ENCODE data around the gene TLCD3A. TPM values are rescaled to one million over a fixed set of nuclear protein-coding genes. Genes with fewer than 3 reads are reported as not detected.
"Not testable (repeated sequence)": the region's sequence is repeated elsewhere in the genome, so short reads cannot be mapped to it uniquely, and the experiment has no call there.

TLCD3A gene
- total RNA-seq, 1 donor from 2014 or later = 36.3 TPM

DNA sequence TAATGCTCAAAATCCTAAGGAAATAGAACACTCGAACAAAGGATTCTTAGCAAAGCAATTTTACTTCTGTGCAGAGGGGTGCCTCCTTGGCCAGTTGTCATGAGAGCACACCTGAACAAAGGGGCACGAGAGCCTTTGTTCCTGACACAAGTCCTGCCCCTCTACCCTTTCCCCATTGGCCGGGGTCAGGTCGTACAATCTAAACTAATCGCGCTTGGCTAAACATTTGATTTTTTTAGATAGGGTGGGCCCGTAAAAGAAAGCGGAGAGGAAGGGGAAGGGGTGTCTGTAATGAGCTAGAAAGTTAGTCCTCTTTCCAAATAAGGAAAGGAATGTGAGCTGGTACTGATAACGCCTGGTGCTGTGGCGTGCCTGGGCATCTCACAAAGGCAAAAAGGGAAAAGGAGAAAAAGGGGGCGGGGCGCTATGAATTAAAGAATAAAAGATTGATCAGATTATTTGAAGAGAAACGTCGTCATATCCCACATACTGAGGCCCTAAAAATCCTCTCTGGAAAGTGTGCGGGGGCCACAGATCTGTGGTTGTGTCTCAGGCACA, 23.7 kb downstream of the TLCD3A start:
- peaks cover 11% of the 10 kb centered on the region for H3K4me1 Mint-ChIP-seq (ENCODE audit: low read depth)
- H3K27me3 Mint-ChIP-seq (ENCODE audit: insufficient read depth); DNase-seq (ENCODE audit: low spot score); H3K27ac Mint-ChIP-seq; H3K9me3 Mint-ChIP-seq; H3K4me3 Mint-ChIP-seq; intact Hi-C loops (cut with micrococcal nuclease): not testable (repeated sequence)
- H3K36me3 Mint-ChIP-seq (ENCODE audit: low read depth) = peaks cover 34% of the 10 kb centered on the region

DNA sequence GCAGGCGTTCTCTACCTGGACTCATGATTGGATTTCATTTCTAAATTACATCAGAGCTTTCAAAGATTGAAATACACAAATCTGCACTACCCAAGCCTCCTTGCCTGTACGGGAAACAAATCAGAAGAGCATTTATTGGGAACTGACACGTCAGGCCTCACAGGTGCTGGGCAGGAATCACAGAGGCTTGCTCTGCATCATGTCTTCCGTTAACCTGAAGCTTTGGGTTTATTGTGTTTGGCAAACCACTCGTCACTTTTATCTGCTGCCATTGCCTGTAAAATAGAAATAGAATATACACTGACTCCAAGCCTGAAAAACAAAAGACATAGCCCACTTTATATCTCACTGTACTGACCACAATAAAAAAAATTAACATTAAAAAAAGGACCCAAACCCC, 27.6 kb downstream of the TLCD3A start:
- H3K4me3 Mint-ChIP-seq = no peak overlapping the region
- no peak for DNase-seq (ENCODE audit: low spot score)
- no peak overlapping the region for H3K27ac Mint-ChIP-seq
- no peaks in the 10 kb centered on the region for H3K4me1 Mint-ChIP-seq (ENCODE audit: low read depth)
- H3K27me3 Mint-ChIP-seq (ENCODE audit: insufficient read depth) = no peaks in the 10 kb centered on the region
- intact Hi-C loops (cut with micrococcal nuclease) = no loop called here
- H3K36me3 Mint-ChIP-seq (ENCODE audit: low read depth) = peaks cover 39% of the 10 kb centered on the region
- H3K9me3 Mint-ChIP-seq = no peaks in the 10 kb centered on the region

DNA sequence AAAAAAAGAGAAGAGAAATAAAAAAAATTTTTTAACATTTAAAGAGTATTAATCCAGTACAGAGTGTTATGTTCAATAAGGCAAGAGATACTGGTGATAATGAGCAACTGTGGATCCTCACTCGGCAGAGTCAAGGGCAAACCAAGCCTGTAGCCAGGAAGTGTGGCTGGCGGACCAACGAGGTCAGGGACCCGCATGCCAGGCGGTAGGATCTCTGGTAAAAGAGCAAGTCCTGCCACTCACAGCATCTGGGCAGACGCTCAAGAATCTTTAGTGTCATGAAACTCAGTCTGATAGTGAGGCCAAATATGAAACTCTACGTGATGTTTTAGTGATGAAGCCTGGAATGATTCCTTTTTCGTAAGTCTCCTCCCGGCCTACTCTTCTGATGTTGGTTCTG, 28.0 kb downstream of the TLCD3A start:
- Mint-ChIP-seq H3K27ac (no peak overlapping the region), H3K27me3 (ENCODE audit: insufficient read depth) (no peaks in the 10 kb centered on the region), H3K4me1 (ENCODE audit: low read depth) (no peaks in the 10 kb centered on the region), H3K36me3 (ENCODE audit: low read depth) (peaks cover 43% of the 10 kb centered on the region), H3K9me3 (no peaks in the 10 kb centered on the region), H3K4me3 (no peak overlapping the region)
- intact Hi-C loops (cut with micrococcal nuclease) = no loop called here
- DNase-seq (ENCODE audit: low spot score) = no peak

DNA sequence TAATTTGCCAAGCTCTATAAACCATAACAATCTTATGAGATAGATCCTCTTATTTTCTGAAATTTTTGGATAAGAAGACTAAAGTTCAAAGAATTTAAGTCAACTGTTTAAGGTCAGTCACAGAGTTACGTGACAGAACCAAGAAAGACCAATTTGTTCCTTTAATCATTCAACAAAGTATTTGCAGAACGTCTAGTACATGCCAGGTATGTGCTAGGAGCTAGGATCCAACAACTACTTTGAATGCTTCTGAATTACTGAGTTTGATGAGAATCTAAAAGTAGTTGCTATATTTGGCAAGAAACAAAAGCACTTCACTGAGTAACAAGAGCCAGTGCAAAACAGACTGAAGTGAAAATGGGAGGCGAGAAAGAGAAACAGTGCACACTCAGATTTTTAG, 34.7 kb downstream of the TLCD3A start:
- intact Hi-C loops (cut with micrococcal nuclease) = no loop called here
- DNase-seq (ENCODE audit: low spot score) = no peak
- H3K4me1 Mint-ChIP-seq (ENCODE audit: low read depth) = no peaks in the 10 kb centered on the region
- no peak overlapping the region for H3K4me3 Mint-ChIP-seq
- peak overlapping the region; percentile 15 for H3K27ac Mint-ChIP-seq
- H3K36me3 Mint-ChIP-seq (ENCODE audit: low read depth) = peaks cover 44% of the 10 kb centered on the region
- H3K9me3 Mint-ChIP-seq = no peaks in the 10 kb centered on the region
- no peaks in the 10 kb centered on the region for H3K27me3 Mint-ChIP-seq (ENCODE audit: insufficient read depth)

DNA sequence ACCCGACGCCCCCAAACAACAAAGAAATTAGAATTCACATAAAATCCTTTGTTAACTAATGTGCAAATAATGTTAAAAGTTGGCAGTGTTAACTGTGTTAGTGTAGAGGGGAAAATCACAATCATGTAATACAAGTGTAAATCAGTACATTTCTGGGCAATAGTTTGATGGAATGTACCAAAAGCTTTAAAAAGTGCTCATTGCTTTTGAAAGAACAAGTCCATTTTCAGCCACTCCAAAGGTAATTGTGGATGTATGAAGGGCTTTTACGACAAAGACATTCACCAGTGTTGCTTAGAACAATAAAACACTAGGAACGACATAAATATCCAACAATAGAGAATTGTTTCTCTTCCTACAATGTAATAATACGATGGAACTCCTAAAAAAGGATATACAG, 40.6 kb downstream of the TLCD3A start:
- Mint-ChIP-seq H3K27ac (peak overlapping the region; percentile 40), H3K9me3 (no peaks in the 10 kb centered on the region), H3K27me3 (ENCODE audit: insufficient read depth) (no peaks in the 10 kb centered on the region), H3K4me1 (ENCODE audit: low read depth) (peaks cover 25% of the 10 kb centered on the region), H3K36me3 (ENCODE audit: low read depth) (peaks cover 70% of the 10 kb centered on the region), H3K4me3 (no peak overlapping the region)
- DNase-seq (ENCODE audit: low spot score) = no peak
- intact Hi-C loops (cut with micrococcal nuclease) = loop anchor here (1.0 to 2.0 kb wide), 2 partner anchors 9 to 20 kb away; partner anchors contain the start of genes GEMIN4, GLOD4 and MRM3

DNA sequence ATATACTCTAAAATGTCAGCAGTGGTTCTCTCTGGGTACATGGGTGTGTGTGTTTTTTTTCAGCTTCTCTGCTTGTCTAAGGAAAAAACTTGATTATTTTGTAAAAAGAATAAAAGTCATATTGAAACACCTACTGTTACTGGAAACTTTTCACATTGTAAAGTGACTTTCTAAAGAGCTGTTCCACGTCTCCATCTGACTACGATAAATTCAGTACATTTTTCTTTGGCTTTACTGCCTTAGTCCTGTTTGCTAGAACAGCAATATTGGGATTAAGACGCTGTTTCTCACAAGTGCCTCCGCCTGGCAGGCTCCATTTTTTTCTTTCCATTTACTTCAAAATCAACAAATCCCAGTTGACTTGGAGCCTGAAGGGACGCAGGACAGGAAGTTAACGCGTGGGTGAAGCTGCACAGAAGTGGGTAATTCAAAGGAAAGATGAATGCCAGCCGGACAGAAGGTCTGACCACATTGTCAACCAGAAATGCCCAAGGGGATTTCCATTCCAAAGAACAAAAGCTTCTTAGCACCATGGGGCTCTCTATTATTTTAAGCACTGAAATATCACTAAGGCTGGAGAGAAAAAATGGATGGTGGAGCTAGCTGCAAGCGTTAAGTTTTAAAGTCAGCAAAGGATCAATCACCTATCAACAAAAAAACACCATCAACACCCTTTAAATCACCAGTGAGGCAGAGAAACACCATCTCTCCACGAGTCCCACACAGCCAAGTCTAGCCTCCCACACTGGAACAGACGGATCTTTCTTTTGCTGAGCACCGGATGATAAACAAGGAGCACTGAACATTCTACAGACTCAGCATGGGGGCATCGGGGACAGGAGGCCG, 41.3 kb downstream of the TLCD3A start:
- intact Hi-C loops (cut with micrococcal nuclease) = loop anchor here (1.0 to 2.0 kb wide), 2 partner anchors 9 to 21 kb away; partner anchors contain the start of genes GEMIN4, GLOD4 and MRM3
- Mint-ChIP-seq H3K4me3 (peak overlapping the region; percentile 52), H3K27me3 (ENCODE audit: insufficient read depth) (no peaks in the 10 kb centered on the region), H3K9me3 (no peaks in the 10 kb centered on the region), H3K36me3 (ENCODE audit: low read depth) (peaks cover 72% of the 10 kb centered on the region), H3K4me1 (ENCODE audit: low read depth) (peaks cover 25% of the 10 kb centered on the region), H3K27ac (peak overlapping the region; percentile 92)
- DNase-seq (ENCODE audit: low spot score) = no peak

DNA sequence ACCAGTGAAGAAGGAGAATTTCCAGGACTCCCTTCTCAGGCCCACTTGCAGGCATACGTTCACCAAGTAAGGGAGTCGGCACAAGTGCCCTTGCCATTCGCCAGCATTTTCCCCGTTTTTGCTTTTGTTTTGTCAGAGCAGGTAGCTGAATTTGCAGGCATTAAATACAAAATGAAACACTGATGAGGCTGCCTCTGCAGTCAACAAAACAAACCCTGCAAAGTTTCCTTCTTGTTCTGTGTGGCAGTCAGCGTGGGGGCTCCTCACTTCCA, 41.9 kb downstream of the TLCD3A start:
- peak overlapping the region; percentile 52 for H3K4me3 Mint-ChIP-seq
- no peak for DNase-seq (ENCODE audit: low spot score)
- H3K27ac Mint-ChIP-seq = peak overlapping the region; percentile 92
- intact Hi-C loops (cut with micrococcal nuclease) = no loop called here
- H3K27me3 Mint-ChIP-seq (ENCODE audit: insufficient read depth) = no peaks in the 10 kb centered on the region
- H3K36me3 Mint-ChIP-seq (ENCODE audit: low read depth) = peaks cover 71% of the 10 kb centered on the region
- H3K9me3 Mint-ChIP-seq = no peaks in the 10 kb centered on the region
- H3K4me1 Mint-ChIP-seq (ENCODE audit: low read depth) = peaks cover 25% of the 10 kb centered on the region

DNA sequence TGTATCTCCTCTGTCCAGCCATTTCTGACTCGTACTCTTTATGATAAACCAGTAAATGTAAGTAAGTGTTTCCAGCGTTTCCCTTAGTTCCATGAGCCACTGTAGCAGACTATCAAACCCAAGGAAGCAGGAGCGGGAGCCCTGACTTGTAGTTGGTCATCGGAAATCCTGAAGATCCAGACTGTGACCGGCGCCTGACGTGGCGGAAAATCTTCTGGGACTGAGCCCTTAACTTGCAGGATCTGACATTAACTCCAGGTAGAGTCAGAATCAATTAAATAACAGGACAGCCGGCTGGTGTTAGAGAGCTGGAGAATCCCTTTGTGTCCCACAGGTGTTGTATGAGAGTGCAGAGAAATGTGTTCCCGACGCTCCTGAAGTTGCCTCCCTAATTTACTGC, 45.7 kb downstream of the TLCD3A start:
- intact Hi-C loops (cut with micrococcal nuclease) = no loop called here
- Mint-ChIP-seq H3K36me3 (ENCODE audit: low read depth) (peaks cover 50% of the 10 kb centered on the region), H3K4me1 (ENCODE audit: low read depth) (peaks cover 39% of the 10 kb centered on the region), H3K4me3 (no peak overlapping the region), H3K27ac (no peak overlapping the region), H3K27me3 (ENCODE audit: insufficient read depth) (no peaks in the 10 kb centered on the region), H3K9me3 (no peaks in the 10 kb centered on the region)
- no peak for DNase-seq (ENCODE audit: low spot score)

DNA sequence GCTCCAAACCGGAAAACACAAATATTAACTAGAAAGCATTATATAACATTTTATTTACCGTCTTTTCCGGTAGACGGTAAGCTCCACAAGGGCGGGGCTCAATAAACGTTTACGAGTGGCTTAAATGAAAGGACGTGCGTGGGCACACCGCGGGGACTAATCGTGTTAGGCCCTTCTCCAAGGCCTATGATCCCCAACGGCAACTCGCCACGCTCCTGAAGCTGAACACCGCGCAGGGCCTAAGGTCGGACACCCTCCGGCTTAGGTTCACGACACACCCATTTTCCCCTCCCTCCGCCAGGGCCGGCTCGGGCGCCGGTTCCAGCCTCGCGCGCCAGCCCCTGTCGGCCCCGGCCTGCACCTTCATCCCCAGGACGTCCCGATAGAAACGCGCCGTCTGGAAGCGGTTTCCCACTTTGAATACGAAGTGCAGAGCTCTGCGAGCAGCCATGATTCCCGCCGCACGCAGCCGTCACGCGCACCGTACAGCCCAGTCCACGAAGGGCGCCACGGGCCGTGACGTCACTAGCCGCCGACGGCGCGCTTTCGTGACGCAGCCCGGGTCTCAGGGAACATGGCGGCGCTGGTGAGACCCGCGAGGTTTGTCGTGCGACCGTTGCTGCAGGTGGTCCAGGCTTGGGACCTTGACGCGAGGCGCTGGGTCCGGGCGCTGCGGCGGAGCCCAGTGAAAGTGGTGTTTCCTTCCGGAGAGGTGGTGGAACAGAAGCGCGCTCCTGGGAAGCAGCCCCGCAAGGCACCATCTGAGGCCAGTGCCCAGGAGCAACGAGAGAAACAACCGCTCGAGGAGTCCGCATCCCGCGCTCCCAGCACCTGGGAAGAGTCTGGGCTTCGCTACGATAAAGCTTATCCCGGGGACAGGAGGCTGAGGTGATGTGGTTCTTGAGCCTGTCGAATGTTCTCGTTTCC, 49.7 kb downstream of the TLCD3A start, which contains the start of the genes GLOD4 and MRM3:
GLOD4 (minus strand) TSS at position 476 of the 927 bp plus-strand sequence; CDS start at position 451, 25 bp downstream.
MRM3 (plus strand) TSS at position 549 of the 927 bp plus-strand sequence; CDS start at position 575, 26 bp downstream.
- Mint-ChIP-seq H3K4me3 (peak within 1 kb of the TSS; percentile 97), H3K27ac (peak within 1 kb of the TSS; percentile 97), H3K9me3 (no peaks in the 10 kb centered on the region), H3K27me3 (ENCODE audit: insufficient read depth) (no peaks in the 10 kb centered on the region), H3K4me1 (ENCODE audit: low read depth) (peaks cover 37% of the 10 kb centered on the region), H3K36me3 (ENCODE audit: low read depth) (peaks cover 30% of the 10 kb centered on the region)
- DNase-seq (ENCODE audit: low spot score) = peak; percentile 94
- intact Hi-C loops (cut with micrococcal nuclease) = loop anchor here (1.0 to 5.0 kb wide), 7 partner anchors 9 to 371 kb away; partner anchors contain the start of genes GEMIN4, TLCD3A and VPS53

DNA sequence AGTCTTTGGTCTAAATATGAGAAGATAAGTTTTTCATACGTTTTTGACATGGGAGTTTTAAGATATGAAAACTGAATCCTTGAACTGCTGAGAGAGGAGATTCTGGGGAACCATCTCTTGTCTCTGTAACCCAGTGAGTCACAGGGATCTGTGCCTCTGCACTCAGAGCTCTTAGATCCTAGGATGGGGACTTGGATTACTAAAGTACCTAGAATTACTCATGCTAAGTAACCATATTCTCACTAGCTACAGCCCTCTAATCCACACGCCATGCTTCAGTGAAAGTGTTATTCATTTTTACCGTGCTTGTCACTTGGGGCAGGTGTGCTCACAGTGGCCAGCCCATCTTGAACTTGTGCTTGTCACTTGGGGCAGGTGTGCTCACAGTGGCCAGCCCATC, 51.7 kb downstream of the TLCD3A start:
- H3K36me3 Mint-ChIP-seq (ENCODE audit: low read depth) = peaks cover 19% of the 10 kb centered on the region
- DNase-seq (ENCODE audit: low spot score) = no peak

DNA sequence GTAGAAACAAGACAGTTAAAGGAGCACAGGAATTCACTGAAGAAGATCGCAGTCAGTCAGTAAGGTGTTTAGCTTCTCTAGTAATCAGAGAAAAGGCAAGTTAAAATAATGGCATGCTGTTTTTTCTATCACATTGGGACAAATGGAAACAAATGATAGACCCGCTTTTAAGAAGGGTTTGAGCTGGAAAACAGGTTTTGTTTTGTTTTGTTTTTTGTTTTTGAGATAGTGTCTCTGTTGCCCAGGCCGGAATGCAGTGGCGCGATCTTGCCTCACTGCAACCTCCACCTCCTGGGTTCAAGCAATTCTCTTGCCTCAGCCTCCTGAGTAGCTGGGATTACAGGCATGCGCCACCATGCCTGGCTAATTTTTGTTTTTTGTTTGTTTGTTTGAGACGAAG, 53.5 kb downstream of the TLCD3A start:
- H3K36me3 Mint-ChIP-seq (ENCODE audit: low read depth) = peaks cover 18% of the 10 kb centered on the region
- H3K9me3 Mint-ChIP-seq; H3K27ac Mint-ChIP-seq; intact Hi-C loops (cut with micrococcal nuclease); H3K27me3 Mint-ChIP-seq (ENCODE audit: insufficient read depth); DNase-seq (ENCODE audit: low spot score); H3K4me3 Mint-ChIP-seq: not testable (repeated sequence)
- H3K4me1 Mint-ChIP-seq (ENCODE audit: low read depth) = peaks cover 32% of the 10 kb centered on the region

More for the DNA sequence above, 51.7 kb downstream of the TLCD3A start:
- H3K9me3 Mint-ChIP-seq = no peaks in the 10 kb centered on the region
- intact Hi-C loops (cut with micrococcal nuclease) = loop anchor here (5.0 kb wide), 1 partner anchor 72 kb away; the partner anchor contains the start of gene VPS53
- peaks cover 37% of the 10 kb centered on the region for H3K4me1 Mint-ChIP-seq (ENCODE audit: low read depth)
- H3K4me3 Mint-ChIP-seq = peak overlapping the region; percentile 97
- H3K27ac Mint-ChIP-seq = no peak overlapping the region
- no peaks in the 10 kb centered on the region for H3K27me3 Mint-ChIP-seq (ENCODE audit: insufficient read depth)

DNA sequence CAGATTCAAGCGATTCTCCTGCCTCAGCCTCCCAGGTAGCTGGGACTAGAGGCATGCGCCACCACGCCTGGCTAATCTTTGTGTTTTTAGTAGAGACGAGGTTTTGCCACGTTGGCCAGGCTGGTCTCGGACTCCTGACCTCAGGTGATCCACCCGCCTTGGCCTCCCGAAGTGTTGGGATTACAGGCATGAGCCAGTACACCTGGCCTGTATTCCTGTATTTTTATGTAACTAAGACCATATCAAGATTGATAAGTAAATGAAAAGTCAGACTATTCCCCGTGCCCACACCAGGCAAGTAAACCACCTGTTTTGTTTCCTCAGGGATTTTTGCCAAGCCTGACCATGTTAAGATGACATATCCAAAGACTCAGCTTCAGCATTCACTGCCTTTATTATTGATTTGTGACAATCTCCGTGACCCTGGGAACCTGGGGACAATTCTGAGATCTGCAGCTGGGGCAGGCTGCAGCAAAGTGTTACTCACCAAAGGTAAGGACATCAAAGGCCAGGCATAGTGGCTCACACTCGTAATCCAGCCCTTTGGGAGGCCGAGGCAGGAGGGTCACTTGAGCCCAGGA, 55.3 kb downstream of the TLCD3A start:
- Mint-ChIP-seq H3K27ac (no peak overlapping the region), H3K4me1 (ENCODE audit: low read depth) (peaks cover 24% of the 10 kb centered on the region), H3K36me3 (ENCODE audit: low read depth) (peaks cover 24% of the 10 kb centered on the region), H3K9me3 (no peaks in the 10 kb centered on the region), H3K4me3 (no peak overlapping the region), H3K27me3 (ENCODE audit: insufficient read depth) (no peaks in the 10 kb centered on the region)
- intact Hi-C loops (cut with micrococcal nuclease) = no loop called here
- DNase-seq (ENCODE audit: low spot score) = no peak

All from activated T-helper 1 cell treated with anti-CD3 and anti-CD28 coated beads, Interleukin-12 subunit alpha, Interleukin-12 subunit beta, Interleukin-2, Interleukin-4 antibody, amounts not matched to agents 30 ng/mL and 10 ng/mL and 1 ng/mL, durations not matched to agents 14 hours and 24 hours and 36 hours (primary cell).